Loucy (cell line): ENCODE results near the gene DGKI.

Experiments used
- H2AFZ ChIP-seq: fragments of 200-600 bp; sonication (generic); 2 replicates; pipeline ENCODE4 v1.6.0; 2016; ENCODE audit warnings: antibody characterized with exemption, mild to moderate bottlenecking, low read length, moderate library complexity
- H3F3A ChIP-seq: fragments of 200-600 bp; 2 replicates; pipeline ENCODE4 v1.6.0; 2016; ENCODE audit warnings: antibody characterized with exemption, low read depth, mild to moderate bottlenecking
- H3K27me3 ChIP-seq: fragments of 200-600 bp; sonication (generic); 2 replicates; pipeline ENCODE4 v1.6.1; 2014; ENCODE audit warnings: low read length, mild to moderate bottlenecking; ENCODE audit not compliant: insufficient read depth, poor library complexity, severe bottlenecking
- H3K36me3 ChIP-seq: fragments of 200-600 bp; sonication (generic); 2 replicates; pipeline ENCODE4 v1.6.1; 2016; ENCODE audit warnings: low read length; ENCODE audit not compliant: insufficient read depth
- H3K4me1 ChIP-seq: fragments of 200-600 bp; sonication (generic); 2 replicates; pipeline ENCODE4 v1.5.1; 2014; ENCODE audit warnings: low read length, mild to moderate bottlenecking; ENCODE audit not compliant: insufficient read depth, poor library complexity, severe bottlenecking
- H3K4me2 ChIP-seq: fragments of 200-600 bp; sonication (generic); 2 replicates; pipeline ENCODE4 v1.6.0; 2014; ENCODE audit warnings: antibody characterized with exemption, low read length, low read depth, mild to moderate bottlenecking; ENCODE audit not compliant: poor library complexity, severe bottlenecking
- H3K4me3 ChIP-seq: fragments of 200-600 bp; sonication (generic); 2 replicates; pipeline ENCODE4 v1.5.1; 2014; ENCODE audit warnings: low read length, mild to moderate bottlenecking, mixed read lengths; ENCODE audit not compliant: poor library complexity, severe bottlenecking
- H3K79me2 ChIP-seq: fragments of 200-600 bp; sonication (generic); 2 replicates; pipeline ENCODE4 v1.6.1; 2014; ENCODE audit warnings: low read length; ENCODE audit not compliant: insufficient read depth
- H3K9ac ChIP-seq: fragments of 200-600 bp; sonication (generic); 2 replicates; pipeline ENCODE4 v1.6.0; 2014; ENCODE audit warnings: mild to moderate bottlenecking, low read depth, low read length, moderate library complexity; ENCODE audit not compliant: poor library complexity, severe bottlenecking
- H3K9me2 ChIP-seq: fragments of 200-600 bp; sonication (generic); replicated peaks from 2 replicates; pipeline ENCODE4 v1.6.1; 2016; ENCODE audit warnings: low read depth, low read length, mixed read lengths
- H3K9me3 ChIP-seq: fragments of 200-600 bp; sonication (generic); 2 replicates; pipeline ENCODE4 v1.6.1; 2014; ENCODE audit warnings: mild to moderate bottlenecking, antibody characterized with exemption, low read length, low read depth; ENCODE audit not compliant: insufficient read depth
- H4K20me1 ChIP-seq: fragments of 200-600 bp; sonication (generic); 2 replicates; pipeline ENCODE4 v1.6.0; 2014; ENCODE audit warnings: antibody characterized with exemption, low read length, mild to moderate bottlenecking; ENCODE audit not compliant: insufficient read depth, poor library complexity, severe bottlenecking
- CTCF ChIP-seq: fragments of 200-600 bp; sonication (generic); conservative IDR thresholded peaks from 2 replicates; pipeline ENCODE4 v1.5.1; 2014; ENCODE audit warnings: mild to moderate bottlenecking, antibody characterized with exemption, low read length
- EZH2phosphoT487 ChIP-seq: fragments of 200-600 bp; IDR thresholded peaks from 2 replicates; pipeline ENCODE4 v1.6.1; 2018; ENCODE audit warnings: antibody characterized with exemption, mild to moderate bottlenecking, moderate library complexity, borderline replicate concordance

The DGKI gene

GRCh38 chr7:137469858-137470257 lies 376.9 kb downstream of the DGKI start:
- Histone ChIP-seq H3K4me3 (no peak overlapping the region), H3K4me2 (no peak overlapping the region), H3K4me1 (no peaks in the 10 kb centered on the region), H3K9me2 (no peaks in the 10 kb centered on the region), H3K27me3 (no peaks in the 10 kb centered on the region), H2AFZ (no peak overlapping the region), H3F3A (no peaks in the 10 kb centered on the region), H3K9ac (no peak overlapping the region), H3K36me3 (no peaks in the 10 kb centered on the region), H3K9me3 (no peaks in the 10 kb centered on the region), H4K20me1 (no peaks in the 10 kb centered on the region), H3K79me2 (no peaks in the 10 kb centered on the region)
- TF ChIP-seq EZH2phosphoT487, result no peak
- no peak for TF ChIP-seq CTCF

GRCh38 chr7:137469191-137469811 lies 377.5 kb downstream of the DGKI start:
- H3K9me3 ChIP-seq, result no peaks in the 10 kb centered on the region
- H3K4me1 ChIP-seq, result no peaks in the 10 kb centered on the region
- TF ChIP-seq EZH2phosphoT487 (no peak), CTCF (no peak)
- H3F3A ChIP-seq, result no peaks in the 10 kb centered on the region
- H3K79me2 ChIP-seq, result no peaks in the 10 kb centered on the region
- no peak overlapping the region for H3K4me3 ChIP-seq
- no peak overlapping the region for H3K9ac ChIP-seq
- H4K20me1 ChIP-seq, result no peaks in the 10 kb centered on the region
- no peak overlapping the region for H2AFZ ChIP-seq
- H3K4me2 ChIP-seq, result no peak overlapping the region
- H3K9me2 ChIP-seq, result no peaks in the 10 kb centered on the region
- H3K27me3 ChIP-seq, result no peaks in the 10 kb centered on the region
- no peaks in the 10 kb centered on the region for H3K36me3 ChIP-seq

- Histone ChIP-seq H4K20me1 (no peaks in the 10 kb centered on the region), H3K9me3 (no peaks in the 10 kb centered on the region), H3K4me3 (no peak overlapping the region), H3K79me2 (no peaks in the 10 kb centered on the region), H3K4me1 (no peaks in the 10 kb centered on the region), H3K9me2 (no peaks in the 10 kb centered on the region), H2AFZ (no peak overlapping the region), H3F3A (no peaks in the 10 kb centered on the region), H3K27me3 (no peaks in the 10 kb centered on the region), H3K36me3 (no peaks in the 10 kb centered on the region), H3K4me2 (no peak overlapping the region), H3K9ac (no peak overlapping the region)
- TF ChIP-seq EZH2phosphoT487, result no peak
- no peak for TF ChIP-seq CTCF
Observed at GRCh38 chr7:137462847-137463246, 383.9 kb downstream of the DGKI start.
